Right hindlimb (tissue), 1 donor: ENCODE results near the gene FES.
A peak's percentile ranks its signal among the peaks of the same experiment; 100 is the strongest.
"Not testable (repeated sequence)": the region's sequence is repeated elsewhere in the genome, so short reads cannot be mapped to it uniquely, and the experiment has no call there.

Experiments
- DNase-seq: peaks from one replicate; pipeline ENCODE4 v3.0.0-alpha.2; 2018

FES gene

DNA sequence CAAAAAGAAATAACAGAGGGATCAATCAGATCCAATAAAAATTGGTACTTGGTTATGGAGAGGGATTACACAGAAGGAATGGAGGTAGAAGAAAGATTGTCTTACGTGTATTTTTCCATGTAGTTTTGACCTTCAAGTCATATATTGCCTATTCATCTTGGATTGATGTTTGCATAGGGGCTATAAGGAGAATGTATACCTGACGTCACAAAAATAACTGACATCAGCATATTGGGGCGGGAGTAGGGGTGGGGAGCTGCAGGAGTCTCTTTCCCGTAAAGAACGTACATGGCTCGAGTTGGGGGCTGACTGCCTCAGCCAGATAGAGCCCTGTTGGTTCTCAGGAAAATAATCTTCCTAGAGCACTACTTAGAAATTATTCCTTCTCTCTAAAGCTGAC, 21.8 kb upstream of the FES start:
- no peak for DNase-seq

DNA sequence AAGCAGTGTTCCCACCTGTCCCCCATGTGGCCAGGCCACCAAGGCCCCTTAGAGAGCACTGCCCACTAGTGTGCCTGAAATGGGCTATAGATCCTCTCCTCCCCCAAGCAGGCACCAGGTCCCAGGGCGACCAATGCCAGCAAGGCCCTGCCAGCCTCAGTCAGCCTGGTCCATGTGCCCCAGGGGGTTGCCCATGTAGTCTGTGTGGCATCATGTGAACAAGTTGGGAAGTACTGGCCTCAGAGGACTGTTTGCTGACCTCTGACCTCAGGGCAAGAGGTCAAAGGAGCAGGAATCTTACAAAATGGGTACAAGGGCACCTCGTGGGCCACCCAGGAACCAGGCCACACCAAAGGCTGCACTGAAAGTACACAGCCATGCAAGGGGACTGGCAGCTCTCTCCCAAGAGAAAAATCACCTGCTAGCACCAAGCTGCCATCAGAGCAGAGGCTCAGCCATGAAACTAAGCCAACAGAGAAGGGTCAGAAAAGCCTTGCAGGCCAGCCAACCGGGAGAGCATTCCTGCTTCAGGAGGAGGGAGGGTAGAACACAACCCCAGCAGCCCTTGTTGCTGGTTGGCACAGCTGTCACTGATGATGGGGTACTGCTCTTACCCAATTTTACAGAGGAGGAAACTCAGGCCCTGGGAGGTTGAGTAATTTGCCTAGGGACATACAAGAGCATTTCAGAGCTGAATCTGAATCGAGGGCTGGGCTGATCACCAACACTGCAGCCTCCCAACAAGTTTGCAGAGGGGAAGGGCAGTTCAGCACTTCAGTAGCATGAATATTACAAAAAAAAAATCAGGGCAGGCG, 21.1 kb upstream of the FES start:
- DNase-seq: no peak

DNA sequence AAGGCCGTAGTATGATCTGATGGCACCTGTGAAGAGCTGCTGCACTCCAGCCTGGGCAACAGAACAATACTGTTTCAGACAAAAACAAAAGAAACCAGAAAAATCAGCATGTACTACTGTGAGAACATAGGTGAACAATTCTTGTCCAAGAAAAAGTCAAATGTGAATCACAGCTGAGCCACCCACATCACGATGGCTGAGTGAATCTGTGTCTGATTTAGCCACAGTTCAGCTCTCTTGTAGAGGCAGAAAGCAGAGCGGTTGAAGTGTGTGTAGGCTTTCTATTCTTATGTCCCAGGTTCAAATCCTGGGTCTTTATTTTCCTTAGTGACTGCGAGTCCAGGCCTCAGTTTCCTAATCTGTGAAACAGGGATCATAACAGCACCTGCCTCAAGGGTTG, 20.3 kb upstream of the FES start:
- no peak for DNase-seq

- DNase-seq: no peak
Measured at GRCh38 chr15:90864507-90864906, 19.8 kb upstream of the FES start.

DNA sequence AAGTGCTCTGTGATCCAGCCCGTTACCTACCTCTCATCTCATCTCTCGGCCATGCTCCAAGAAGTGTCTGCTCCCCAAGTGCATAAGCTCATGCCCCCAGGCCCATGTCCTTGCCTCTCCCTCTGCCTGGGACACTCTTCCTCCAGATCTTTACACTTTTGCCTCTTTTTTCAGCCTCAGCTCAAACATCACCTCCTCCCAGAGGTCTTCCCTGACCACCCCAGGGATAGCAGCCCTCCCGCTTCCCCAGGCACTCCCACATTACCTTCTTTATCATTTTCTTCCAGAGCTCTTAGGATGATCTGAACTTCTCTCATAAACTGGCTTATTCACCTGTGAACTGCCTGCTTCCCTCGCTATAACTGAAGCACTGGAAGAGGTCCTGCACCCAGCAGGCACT, 18.6 kb upstream of the FES start:
- no peak for DNase-seq

DNA sequence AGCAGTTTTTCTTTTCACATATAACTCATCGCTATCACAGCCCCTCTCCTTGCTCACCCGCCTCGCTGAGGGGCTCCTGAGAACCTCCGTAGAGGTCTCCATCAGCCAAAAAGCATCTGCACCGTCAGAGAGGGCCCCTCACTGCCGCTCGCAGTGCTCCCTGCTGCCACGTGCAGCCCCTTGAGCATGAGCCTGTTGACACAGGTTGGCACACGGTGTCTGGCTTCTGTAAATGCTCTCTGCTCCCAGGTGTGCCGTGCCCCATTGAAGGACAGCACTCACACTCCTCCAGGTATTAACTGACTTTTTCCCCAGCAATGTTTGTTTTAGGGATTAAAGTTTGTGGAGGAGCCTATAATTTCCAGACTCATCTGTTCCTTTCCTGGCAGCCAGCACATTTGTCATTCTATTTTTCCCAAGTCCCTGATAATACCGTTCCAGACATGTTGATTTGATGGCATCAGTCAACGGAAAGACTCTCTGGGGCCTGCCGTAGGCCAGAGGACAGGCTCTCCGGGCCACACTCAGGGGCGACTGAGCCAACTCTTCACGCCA, 18.1 kb upstream of the FES start:
- DNase-seq: no peak

DNA sequence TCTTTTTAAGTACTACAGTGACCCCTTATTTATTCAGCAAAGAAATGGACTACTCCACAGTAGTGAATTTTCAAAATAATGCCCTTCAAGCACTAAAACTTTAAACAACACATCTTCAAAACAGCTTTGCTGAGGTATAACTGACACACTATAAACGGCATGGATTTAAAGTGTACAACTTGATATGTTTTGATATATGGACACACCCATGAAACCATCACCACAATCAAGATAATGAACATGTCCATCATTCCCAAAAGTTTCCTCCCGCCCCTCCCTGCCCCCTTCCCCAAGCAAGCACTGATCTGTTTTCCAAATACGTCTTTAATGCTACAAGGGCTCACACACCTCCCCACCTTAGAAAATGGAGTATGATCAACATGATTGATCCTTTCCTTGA, 17.5 kb upstream of the FES start:
- DNase-seq: no peak

DNA sequence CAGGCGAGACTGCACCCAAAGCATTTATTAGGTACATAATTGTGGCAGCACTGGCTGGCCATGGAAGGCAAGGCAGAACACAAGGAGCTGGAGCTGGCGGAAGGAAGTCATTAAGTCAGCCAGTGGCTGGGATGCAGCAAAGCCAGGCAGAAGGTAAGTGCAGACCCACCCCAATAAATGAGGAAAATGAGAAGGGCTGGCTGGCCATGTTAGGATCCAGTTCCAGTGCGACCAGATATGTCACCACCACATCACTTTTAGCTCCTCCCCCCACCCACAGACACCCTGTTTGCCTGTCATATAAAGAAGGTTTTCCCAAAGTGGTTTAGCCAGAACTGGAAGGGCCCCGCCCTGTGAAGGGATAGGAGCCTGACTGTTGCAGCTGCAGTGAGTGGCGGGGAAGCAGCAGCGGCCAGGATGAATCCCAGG, 16.0 kb upstream of the FES start, which contains the start of gene FURIN:
Gene FURIN, plus strand, starts transcription at position 328 of the 429 bp plus-strand sequence. CDS start 7,153 bp downstream, outside the sequence.
- DNase-seq: no peak

DNA sequence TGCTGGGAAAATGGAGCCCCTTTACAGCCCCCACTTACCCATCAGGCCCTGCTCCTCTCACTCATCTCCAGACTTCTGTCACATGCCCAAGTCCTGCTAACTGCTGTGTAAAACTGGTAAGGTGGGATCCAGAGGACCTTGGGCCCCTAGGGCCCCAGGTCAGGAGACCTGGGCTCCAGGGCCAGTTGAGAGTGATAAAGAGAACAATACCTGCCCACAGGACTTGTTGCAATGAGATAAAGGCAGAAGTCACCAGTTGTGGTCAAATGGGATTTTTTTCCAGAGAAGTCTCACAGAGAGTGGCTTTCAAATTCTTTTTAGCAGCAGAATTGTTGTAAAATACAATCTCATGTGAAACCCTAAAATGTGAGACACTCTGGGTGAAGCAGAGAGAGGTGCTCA, 15.2 kb upstream of the FES start:
- DNase-seq: no peak

DNA sequence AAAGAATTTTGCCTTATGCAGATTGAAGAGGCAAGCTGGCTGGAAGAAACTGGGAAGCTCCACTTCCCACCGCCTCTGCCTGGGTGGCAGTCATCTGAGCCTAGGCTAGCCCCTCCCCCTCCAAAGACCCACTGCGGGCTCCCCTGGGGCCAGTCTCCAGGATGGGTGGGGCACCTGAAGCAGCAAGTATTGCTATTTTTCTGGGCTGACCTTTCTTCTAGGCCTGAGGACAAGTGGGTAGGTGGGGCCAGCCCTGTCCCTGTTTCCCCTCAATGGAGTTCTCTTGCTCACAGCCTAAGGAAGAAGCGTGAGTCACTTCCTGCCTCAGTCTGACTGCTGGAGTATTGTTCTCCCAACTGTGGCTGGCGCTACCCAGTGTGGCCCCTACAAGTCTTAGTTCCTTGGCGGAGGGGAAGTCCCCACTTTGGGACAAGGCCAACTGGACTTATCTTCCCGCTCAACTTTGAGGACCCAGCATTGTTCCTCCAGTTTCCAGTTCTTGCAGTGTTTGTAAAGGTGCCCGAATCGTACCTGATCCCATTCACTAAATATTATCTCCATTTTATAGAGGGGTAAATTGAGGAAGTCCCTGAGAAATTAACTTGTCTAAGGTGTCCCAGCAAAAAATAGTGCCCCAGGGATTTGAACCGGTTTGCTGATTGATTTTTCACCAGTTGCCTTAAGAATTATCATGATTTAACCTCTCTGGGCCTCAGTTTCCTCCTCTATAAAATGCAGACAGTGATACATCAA, 14.5 kb upstream of the FES start:
- DNase-seq: peak; percentile 56

- DNase-seq: no peak
Measured at GRCh38 chr15:90870354-90871138, 13.8 kb upstream of the FES start.

DNA sequence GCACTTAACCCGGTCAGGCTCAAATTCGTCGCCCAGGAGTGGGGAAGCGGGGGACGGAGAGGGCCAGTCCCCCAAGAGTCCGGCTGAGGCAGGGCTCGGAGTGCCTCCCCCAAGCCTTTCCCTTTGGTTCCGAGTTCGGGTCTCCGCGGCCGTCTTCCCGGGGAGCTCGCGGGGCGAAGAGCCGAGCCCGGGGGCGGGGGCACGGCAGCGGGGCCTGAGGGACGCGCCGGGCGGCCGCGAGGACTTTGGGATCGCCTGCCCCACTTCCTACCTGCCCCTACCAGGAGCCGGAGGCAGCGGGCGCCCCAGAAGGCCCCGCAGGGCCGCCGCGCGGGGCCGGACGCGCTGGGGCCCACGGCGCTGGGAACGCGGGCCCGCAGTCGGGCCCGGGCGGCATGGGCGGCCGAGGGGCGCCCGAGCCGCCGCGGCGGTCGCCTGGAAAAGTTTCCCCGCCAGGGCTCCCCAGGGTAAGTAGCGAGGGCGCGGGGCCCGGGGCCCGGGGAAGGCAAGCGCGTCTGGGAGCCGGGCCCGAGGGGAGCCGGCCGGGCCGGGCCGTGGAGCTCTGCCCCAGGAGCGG, 13.1 kb upstream of the FES start:
- peak; percentile 60 for DNase-seq

GRCh38 chr15:90871716-90872485, 12.4 kb upstream of the FES start:
- DNase-seq: no peak

- DNase-seq: no peak
Measured at GRCh38 chr15:90872486-90873184, 11.7 kb upstream of the FES start.

- no peak for DNase-seq
Measured at GRCh38 chr15:90873488-90873997, 10.8 kb upstream of the FES start.

DNA sequence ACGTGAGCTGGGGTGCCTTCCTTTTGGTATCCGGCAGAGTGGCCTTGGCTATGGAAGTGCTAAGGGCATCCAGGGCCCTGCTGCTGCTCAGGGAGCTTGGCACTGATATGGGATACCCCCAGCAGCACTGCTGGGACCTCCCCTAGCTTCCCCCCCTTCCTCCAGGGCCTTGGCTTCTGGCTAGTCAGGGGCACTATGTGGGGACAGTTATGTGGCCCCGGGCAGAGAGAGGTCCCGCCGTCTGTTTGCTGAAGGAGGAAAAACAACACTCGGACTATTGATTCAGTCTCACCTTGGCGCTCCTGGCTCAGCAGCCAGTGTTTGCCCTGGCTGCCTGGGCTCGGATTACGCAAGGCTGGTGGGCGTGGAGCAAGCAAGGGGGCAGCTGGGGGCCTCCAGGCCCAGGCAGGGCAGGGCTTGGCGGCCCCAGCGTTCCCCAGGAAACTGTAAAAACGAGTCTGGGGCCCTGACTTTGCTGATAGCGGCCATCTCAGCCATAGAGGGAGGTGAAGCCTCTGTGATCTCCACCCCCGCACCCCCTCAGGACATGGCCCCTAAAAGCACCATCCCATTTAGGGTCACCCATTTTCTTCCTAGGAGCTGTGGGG, 10.2 kb upstream of the FES start:
- no peak for DNase-seq

DNA sequence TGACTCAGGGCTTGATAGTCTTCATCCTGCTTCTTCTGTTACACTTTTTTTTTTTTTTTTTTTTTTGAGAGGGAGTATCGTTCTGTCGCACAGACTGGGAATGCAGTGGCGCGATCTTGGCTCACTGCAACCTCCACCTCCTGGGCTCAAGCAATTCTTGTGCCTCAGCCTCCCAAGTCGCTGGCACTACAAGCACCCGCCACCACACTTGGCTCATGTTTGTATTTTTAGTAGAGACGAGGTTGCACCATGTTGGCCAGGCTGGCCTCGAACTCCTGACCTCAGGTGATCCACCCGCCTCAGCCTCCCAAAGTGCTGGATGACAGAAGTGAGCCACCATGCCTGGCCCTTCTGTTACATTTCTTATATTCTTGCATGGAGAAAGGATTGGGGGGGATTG, 9.3 kb upstream of the FES start:
- not testable (repeated sequence) for DNase-seq

DNA sequence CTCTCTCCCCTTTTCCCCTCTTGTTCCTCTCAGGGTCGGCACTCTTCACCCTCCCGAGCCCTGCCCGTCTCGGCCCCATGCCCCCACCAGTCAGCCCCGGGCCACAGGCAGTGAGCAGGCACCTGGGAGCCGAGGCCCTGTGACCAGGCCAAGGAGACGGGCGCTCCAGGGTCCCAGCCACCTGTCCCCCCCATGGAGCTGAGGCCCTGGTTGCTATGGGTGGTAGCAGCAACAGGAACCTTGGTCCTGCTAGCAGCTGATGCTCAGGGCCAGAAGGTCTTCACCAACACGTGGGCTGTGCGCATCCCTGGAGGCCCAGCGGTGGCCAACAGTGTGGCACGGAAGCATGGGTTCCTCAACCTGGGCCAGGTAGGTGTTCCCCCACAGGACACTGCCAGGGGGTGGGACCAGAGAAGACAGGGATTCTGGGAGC, 8.7 kb upstream of the FES start:
- DNase-seq: no peak

DNA sequence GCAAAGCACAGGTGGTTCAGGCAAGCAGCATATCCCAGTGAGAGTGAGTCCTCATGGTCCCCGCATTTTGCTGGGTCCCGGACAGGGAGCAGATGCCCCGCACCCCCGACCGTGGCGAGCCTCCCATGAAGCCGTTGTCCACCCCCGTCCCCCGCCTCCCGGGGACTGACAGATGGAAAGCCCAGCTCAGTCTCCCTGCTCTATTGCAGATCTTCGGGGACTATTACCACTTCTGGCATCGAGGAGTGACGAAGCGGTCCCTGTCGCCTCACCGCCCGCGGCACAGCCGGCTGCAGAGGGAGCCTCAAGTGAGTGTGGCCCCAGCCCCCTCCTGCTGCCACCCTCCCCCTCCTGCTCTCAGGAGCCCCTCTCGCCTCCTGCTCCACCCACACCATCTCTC, 8.3 kb upstream of the FES start:
- no peak for DNase-seq

GRCh38 chr15:90876512-90877170, 7.7 kb upstream of the FES start:
- no peak for DNase-seq
